Measurements from ENCODE around the gene VPS26B.
"Not testable (repeated sequence)": the region's sequence is repeated elsewhere in the genome, so short reads cannot be mapped to it uniquely, and the experiment has no call there.

The VPS26B gene

GRCh38 chr11:134231958-134232659 lies 7.6 kb downstream of the VPS26B start:
- DNase-seq (ENCODE audit: low spot score) = no peak

GRCh38 chr11:134233729-134234179 lies 9.3 kb downstream of the VPS26B start:
- DNase-seq (ENCODE audit: low spot score) = no peak

- no peak for DNase-seq (ENCODE audit: low spot score)
Observed at GRCh38 chr11:134235399-134235798, 10.9 kb downstream of the VPS26B start.

GRCh38 chr11:134236834-134237556 lies 12.5 kb downstream of the VPS26B start:
- DNase-seq (ENCODE audit: low spot score) = no peak

GRCh38 chr11:134237557-134237922 lies 13.1 kb downstream of the VPS26B start:
- no peak for DNase-seq (ENCODE audit: low spot score)

- DNase-seq (ENCODE audit: low spot score) = no peak
Observed at GRCh38 chr11:134238956-134239355, 14.5 kb downstream of the VPS26B start.

GRCh38 chr11:134240592-134240991 lies 16.1 kb downstream of the VPS26B start:
- DNase-seq (ENCODE audit: low spot score) = no peak

GRCh38 chr11:134242376-134242775 lies 17.9 kb downstream of the VPS26B start:
- no peak for DNase-seq (ENCODE audit: low spot score)

- no peak for DNase-seq (ENCODE audit: low spot score)
Observed at GRCh38 chr11:134243913-134244312, 19.4 kb downstream of the VPS26B start.

- no peak for DNase-seq (ENCODE audit: low spot score)
Observed at GRCh38 chr11:134244593-134244992, 20.1 kb downstream of the VPS26B start.

- no peak for DNase-seq (ENCODE audit: low spot score)
Observed at GRCh38 chr11:134245434-134245833, 21.0 kb downstream of the VPS26B start.

- no peak for DNase-seq (ENCODE audit: low spot score)
Observed at GRCh38 chr11:134246100-134246499, 21.6 kb downstream of the VPS26B start.

GRCh38 chr11:134246678-134247077 lies 22.2 kb downstream of the VPS26B start:
- DNase-seq (ENCODE audit: low spot score) = no peak

GRCh38 chr11:134248910-134249480 lies 24.5 kb downstream of the VPS26B start:
- DNase-seq (ENCODE audit: low spot score) = no peak

- no peak for DNase-seq (ENCODE audit: low spot score)
Observed at GRCh38 chr11:134250246-134250645, 25.8 kb downstream of the VPS26B start.

GRCh38 chr11:134250675-134251074 lies 26.2 kb downstream of the VPS26B start:
- DNase-seq (ENCODE audit: low spot score) = no peak

- no peak for DNase-seq (ENCODE audit: low spot score)
Observed at GRCh38 chr11:134252346-134253187, 28.1 kb downstream of the VPS26B start.

- peak; percentile 96 for DNase-seq (ENCODE audit: low spot score)
Observed at GRCh38 chr11:134253188-134253993, 28.9 kb downstream of the VPS26B start, which contains the start of the genes ACAD8 and THYN1. Gene ACAD8, plus strand, starts transcription at chr11:134253568. Its CDS starts 33 bp downstream, at chr11:134253601. Gene THYN1, minus strand, starts transcription at chr11:134253352. Its CDS starts 470 bp downstream, at chr11:134252882.

- no peak for DNase-seq (ENCODE audit: low spot score)
Observed at GRCh38 chr11:134254433-134255183, 30.1 kb downstream of the VPS26B start.

GRCh38 chr11:134255184-134255561 lies 30.7 kb downstream of the VPS26B start:
- not testable (repeated sequence) for DNase-seq (ENCODE audit: low spot score)
